IMR-90 (cell line): ENCODE results near the gene KRTAP19-3. TPM values are rescaled to one million over a fixed set of nuclear protein-coding genes. Genes with fewer than 3 reads are reported as not detected.

Experiments used
- ATAC-seq: fragments of 200-7000 bp; cut with Tn5 transposase; 2 replicates; pipeline ENCODE4 v1.9.1; 2020; ENCODE audit warnings: low read depth, mild to moderate bottlenecking, moderate library complexity
- BruUV-seq: library from RNA; stranded (reverse); fragments of 400-500 nt; replicated peaks from 2 replicates; lab custom pipeline; 2021; lab: Mats Ljungman, UMichigan
- CTCF ChIA-PET: fragments of 300-600 bp; formaldehyde crosslinking; extraction: SDS; loops from one replicate; lab custom pipeline; 2021; ENCODE audit warnings: antibody characterized with exemption; lab: Yijun Ruan, JAX
- POLR2A ChIA-PET: fragments of 300-600 bp; sonication (Branson Sonifier 250); formaldehyde crosslinking; loops from one replicate; lab custom pipeline; 2022; ENCODE audit warnings: antibody characterized with exemption; ENCODE audit not compliant: unreplicated experiment; lab: Charles Lee
- DNase-seq: peaks from one replicate; pipeline ENCODE4 v3.0.0; 2013
- H2AFZ ChIP-seq: replicated peaks from 2 replicates; pipeline ENCODE3; 2013; ENCODE audit warnings: low read length, mild to moderate bottlenecking; ENCODE audit not compliant: poor library complexity
- H2AK5ac ChIP-seq: 2 replicates; pipeline ENCODE4 v1.6.1; 2013; ENCODE audit warnings: low read depth, low read length, inconsistent platforms
- H2AK9ac ChIP-seq: replicated peaks from 2 replicates; pipeline ENCODE3; 2013; ENCODE audit warnings: mild to moderate bottlenecking, low read depth, low read length, moderate library complexity; ENCODE audit not compliant: poor library complexity
- H2BK120ac ChIP-seq: 2 replicates; pipeline ENCODE4 v1.6.1; 2013; ENCODE audit warnings: low read depth, low read length, inconsistent platforms
- H2BK15ac ChIP-seq: 3 replicates; pipeline ENCODE4 v1.6.1; 2013; ENCODE audit warnings: low read depth, low read length, inconsistent platforms
- H2BK20ac ChIP-seq: 2 replicates; pipeline ENCODE4 v1.6.1; 2013; ENCODE audit warnings: low read depth, mild to moderate bottlenecking, inconsistent platforms, low read length, moderate library complexity
- H2BK5ac ChIP-seq: 2 replicates; pipeline ENCODE4 v1.6.1; 2013; ENCODE audit warnings: mild to moderate bottlenecking, low read depth, low read length, inconsistent platforms; ENCODE audit not compliant: poor library complexity, severe bottlenecking
- H3K14ac ChIP-seq: replicated peaks from 2 replicates; pipeline ENCODE4 v1.6.1; 2013; ENCODE audit warnings: low read depth, low read length, inconsistent platforms
- H3K18ac ChIP-seq: 2 replicates; pipeline ENCODE4 v1.6.1; 2013; ENCODE audit warnings: low read depth, low read length, control low read depth
- H3K23ac ChIP-seq: 2 replicates; pipeline ENCODE4 v1.6.1; 2013; ENCODE audit warnings: low read depth, low read length, inconsistent platforms
- H3K27ac ChIP-seq: 2 replicates; pipeline ENCODE4 v1.5.1; 2013; ENCODE audit warnings: mild to moderate bottlenecking, control low read depth, low read length; ENCODE audit not compliant: insufficient read depth
- H3K27me3 ChIP-seq: 2 replicates; pipeline ENCODE4 v1.6.1; 2013; ENCODE audit warnings: low read length; ENCODE audit not compliant: control insufficient read depth, insufficient read depth
- H3K36me3 ChIP-seq: 2 replicates; pipeline ENCODE4 v1.6.1; 2013; ENCODE audit warnings: low read length, mixed read lengths; ENCODE audit not compliant: control insufficient read depth, insufficient read depth
- H3K4ac ChIP-seq: 2 replicates; pipeline ENCODE4 v1.6.1; 2013; ENCODE audit warnings: low read depth, low read length, inconsistent platforms
- H3K4me1 ChIP-seq: 2 replicates; pipeline ENCODE4 v1.6.1; 2013; ENCODE audit warnings: low read length, mixed read lengths; ENCODE audit not compliant: control insufficient read depth, insufficient read depth
- H3K4me2 ChIP-seq: 2 replicates; pipeline ENCODE4 v1.6.1; 2013; ENCODE audit warnings: low read depth, mild to moderate bottlenecking, control low read depth, low read length, moderate library complexity
- H3K4me3 ChIP-seq: 2 replicates; pipeline ENCODE4 v1.5.1; 2013; ENCODE audit warnings: low read depth, mild to moderate bottlenecking, control low read depth, low read length, moderate library complexity; ENCODE audit not compliant: insufficient read depth
- H3K56ac ChIP-seq: 2 replicates; pipeline ENCODE4 v1.6.1; 2013; ENCODE audit warnings: low read length, inconsistent platforms; ENCODE audit not compliant: insufficient read depth; ENCODE audit errors: extremely low read depth
- H3K79me1 ChIP-seq, 2 experiments: 2 replicates each; pipeline ENCODE4 v1.6.1; 2013; ENCODE audit warnings: low read length in 2 of 2, inconsistent platforms in 1 of 2, low read depth in 1 of 2
- H3K9ac ChIP-seq: 2 replicates; pipeline ENCODE4 v1.6.1; 2013; ENCODE audit warnings: low read depth, low read length, control low read depth
- H3K9me1 ChIP-seq: 2 replicates; pipeline ENCODE4 v1.6.1; 2013; ENCODE audit warnings: low read length, inconsistent platforms; ENCODE audit not compliant: insufficient read depth
- H3K9me3 ChIP-seq: 2 replicates; pipeline ENCODE4 v1.6.1; 2013; ENCODE audit warnings: low read length; ENCODE audit not compliant: control insufficient read depth, insufficient read depth
- H4K20me1 ChIP-seq: 2 replicates; pipeline ENCODE4 v1.6.1; 2013; ENCODE audit warnings: low read length, inconsistent platforms; ENCODE audit not compliant: insufficient read depth
- H4K5ac ChIP-seq: 2 replicates; pipeline ENCODE4 v1.6.1; 2013; ENCODE audit warnings: mild to moderate bottlenecking, low read depth, low read length, control low read depth
- H4K8ac ChIP-seq, 2 experiments: 2 replicates each; pipeline ENCODE4 v1.6.1; 2013; ENCODE audit warnings: low read depth in 2 of 2, low read length in 2 of 2, control low read depth in 1 of 2, inconsistent platforms in 1 of 2
- H4K91ac ChIP-seq: 2 replicates; pipeline ENCODE4 v1.6.1; 2013; ENCODE audit warnings: low read depth, low read length, inconsistent platforms; ENCODE audit not compliant: insufficient read depth
- BHLHE40 ChIP-seq: fragments of 150-350 bp; IDR thresholded peaks from 2 replicates; pipeline ENCODE4 v1.6.1; 2016; ENCODE audit warnings: mild to moderate bottlenecking, low read depth, low read length
- CEBPB ChIP-seq: IDR thresholded peaks from 2 replicates; pipeline ENCODE4 v1.6.1; 2012; ENCODE audit warnings: low read depth, low read length, improper control_type of control experiment
- CTCF ChIP-seq: conservative IDR thresholded peaks from 2 replicates; pipeline ENCODE4 v1.5.1; 2012; ENCODE audit warnings: mild to moderate bottlenecking, low read depth, low read length, improper control_type of control experiment
- ELK1 ChIP-seq: fragments of 150-350 bp; IDR thresholded peaks from 2 replicates; pipeline ENCODE4 v1.6.1; 2016; ENCODE audit warnings: low read depth, mild to moderate bottlenecking, low read length, moderate library complexity, borderline replicate concordance
- FOS ChIP-seq: fragments of 150-350 bp; IDR thresholded peaks from 2 replicates; pipeline ENCODE4 v1.6.1; 2016; ENCODE audit warnings: low read depth, low read length
- MAFK ChIP-seq: IDR thresholded peaks from 2 replicates; pipeline ENCODE4 v1.6.1; 2012; ENCODE audit warnings: low read depth, low read length, improper control_type of control experiment
- MAZ ChIP-seq: IDR thresholded peaks from 2 replicates; pipeline ENCODE4 v1.6.1; 2012; ENCODE audit warnings: low read depth, mild to moderate bottlenecking, low read length, improper control_type of control experiment, moderate library complexity, borderline replicate concordance
- MXI1 ChIP-seq: IDR thresholded peaks from 2 replicates; pipeline ENCODE4 v1.6.1; 2012; ENCODE audit warnings: low read depth, mild to moderate bottlenecking, low read length, moderate library complexity, borderline replicate concordance
- NFE2L2 ChIP-seq: fragments of 150-350 bp; IDR thresholded peaks from 2 replicates; pipeline ENCODE4 v1.6.1; 2016; ENCODE audit warnings: low read depth, mild to moderate bottlenecking, low read length
- POLR2A ChIP-seq: IDR thresholded peaks from 2 replicates; pipeline ENCODE4 v1.6.1; 2012; ENCODE audit warnings: mild to moderate bottlenecking, low read depth, low read length
- RAD21 ChIP-seq: IDR thresholded peaks from 2 replicates; pipeline ENCODE4 v1.6.1; 2012; ENCODE audit warnings: low read length, improper control_type of control experiment
- RCOR1 ChIP-seq: IDR thresholded peaks from 2 replicates; pipeline ENCODE4 v1.6.1; 2012; ENCODE audit warnings: mild to moderate bottlenecking, low read length, improper control_type of control experiment; ENCODE audit not compliant: insufficient replicate concordance
- RFX5 ChIP-seq: IDR thresholded peaks from 2 replicates; pipeline ENCODE4 v1.8.0; 2012; ENCODE audit warnings: low read depth, mild to moderate bottlenecking, low read length, moderate library complexity
- SMC3 ChIP-seq: fragments of 150-350 bp; IDR thresholded peaks from 2 replicates; pipeline ENCODE4 v1.6.1; 2016; ENCODE audit warnings: low read depth, mild to moderate bottlenecking, antibody characterized with exemption, low read length, moderate library complexity
- USF2 ChIP-seq: fragments of 150-350 bp; IDR thresholded peaks from 2 replicates; pipeline ENCODE4 v1.6.1; 2017; ENCODE audit warnings: mild to moderate bottlenecking, antibody characterized with exemption, low read length, low read depth
- WGBS, 2 experiments: methylation state at CpG; one replicate each; pipeline versions ENCODE4 v1.1.5 to v1.1.7; 2013; ENCODE audit warnings: missing lambda C conversion rate in 2 of 2; ENCODE audit not compliant: insufficient read length in 1 of 2; ENCODE audit errors: extremely low coverage in 2 of 2; 5-methylcytosine and 5-hydroxymethylcytosine counted together
- dilution Hi-C: fragments of 300-500 bp; cut with HindIII; formaldehyde crosslinking; loops from one replicate; pipeline ENCODE4 v1.14.3; 2018; ENCODE audit warnings: low sequenced_read_pairs; ENCODE audit not compliant: unreplicated experiment
- in situ Hi-C: fragments of 300-500 bp; cut with MboI; formaldehyde crosslinking; loops from 3 replicates; pipeline ENCODE4 v1.14.3; 2019; ENCODE audit warnings: low sequenced_read_pairs, inconsistent platforms, mixed read lengths
- intact Hi-C: fragments of 100-400 bp; cut with micrococcal nuclease; formaldehyde crosslinking; loops from 2 replicates; pipeline ENCODE4 v1.10.0; 2022
- polyA plus RNA-seq, 3 experiments: library from polyadenylated mRNA; depleted of rRNA; stranded (reverse); fragments of >200 nt; gene quantifications; 2 replicates each; pipeline ENCODE4 v1.2.3, GENCODE V29; 2012; ENCODE audit warnings: low replicate concordance in 1 of 3
- total RNA-seq: library from RNA; depleted of rRNA; stranded (reverse); fragments of >200 nt; gene quantifications from 2 replicates; pipeline ENCODE4 v1.2.3, GENCODE V29; 2012

Gene KRTAP19-3
- total and polyA plus RNA-seq, 2 of the 4 experiments (the other 2 are of a cell fraction) = not detected

GRCh38 chr21:30487336-30487735 lies 4.5 kb downstream of the KRTAP19-3 start, which contains the start of gene KRTAP19-2:
KRTAP19-2 (minus strand) TSS chr21:30487436; CDS start chr21:30487348, 88 bp downstream.
- TF ChIP-seq POLR2A (no peak), RFX5 (no peak), BHLHE40 (no peak), RAD21 (no peak), RCOR1 (no peak), ELK1 (no peak), USF2 (no peak), FOS (no peak), SMC3 (no peak), NFE2L2 (no peak), MXI1 (no peak), MAZ (no peak), MAFK (no peak), CEBPB (no peak), CTCF (no peak)
- no peak within 1 kb of the TSS for H3K27ac ChIP-seq
- H2BK15ac ChIP-seq = no peak within 1 kb of the TSS
- BruUV-seq = no TSS peak
- H3K4me2 ChIP-seq = no peak within 1 kb of the TSS
- ATAC-seq (no peak), DNase-seq (no peak)
- no peaks in the 10 kb centered on the region for H3K27me3 ChIP-seq
- dilution Hi-C loops (no loop called here), intact Hi-C loops (no loop called here), in situ Hi-C loops (no loop called here)
- no peaks in the 10 kb centered on the region for H3K4me1 ChIP-seq
- H4K20me1 ChIP-seq = no peaks in the 10 kb centered on the region
- H2BK120ac ChIP-seq = no peak within 1 kb of the TSS
- H3K18ac ChIP-seq = no peak within 1 kb of the TSS
- H3K36me3 ChIP-seq = no peaks in the 10 kb centered on the region
- H2BK20ac ChIP-seq = no peak within 1 kb of the TSS
- no peak within 1 kb of the TSS for H2AFZ ChIP-seq
- no peaks in the 10 kb centered on the region for H3K79me1 ChIP-seq
- CTCF ChIA-PET = no interaction called here
- no CpG with 5 or more reads among the region's 2 CpGs for WGBS, 2 experiments
- no peak within 1 kb of the TSS for H3K14ac ChIP-seq
- H3K9me3 ChIP-seq = peaks cover 22% of the 10 kb centered on the region
- no peak within 1 kb of the TSS for H4K8ac ChIP-seq
- no peaks in the 10 kb centered on the region for H3K9me1 ChIP-seq
- H3K4ac ChIP-seq = no peak within 1 kb of the TSS
- no peak within 1 kb of the TSS for H2AK5ac ChIP-seq
- no peak within 1 kb of the TSS for H3K23ac ChIP-seq
- H3K56ac ChIP-seq = no peak within 1 kb of the TSS
- no peak within 1 kb of the TSS for H2AK9ac ChIP-seq
- H3K4me3 ChIP-seq = no peak within 1 kb of the TSS
- POLR2A ChIA-PET = no interaction called here
- no peak within 1 kb of the TSS for H4K91ac ChIP-seq
- H2BK5ac ChIP-seq = no peak within 1 kb of the TSS
- no peak within 1 kb of the TSS for H3K9ac ChIP-seq
- H4K5ac ChIP-seq = no peak within 1 kb of the TSS
